GM23338 (cell line): Measurements from ENCODE around the gene MAP2K7. TPM values are rescaled to one million over a fixed set of nuclear protein-coding genes. Genes with fewer than 3 reads are reported as not detected.
A peak's percentile ranks its signal among the peaks of the same experiment; 100 is the strongest.

Source experiments
- ATAC-seq: fragments of 200-7000 bp; cut with Tn5 transposase; 3 replicates; pipeline ENCODE4 v1.9.1; 2020
- DNase-seq: peaks from one replicate; pipeline ENCODE4 v3.0.0-alpha.2; 2015; ENCODE audit warnings: low spot score
- H2AFZ ChIP-seq: fragments of 200-600 bp; sonication (generic); 2 replicates; pipeline ENCODE4 v1.8.0; 2016; ENCODE audit warnings: antibody characterized with exemption, mild to moderate bottlenecking, moderate library complexity
- H3F3A ChIP-seq: fragments of 200-600 bp; sonication (generic); replicated peaks from 2 replicates; pipeline ENCODE4 v1.8.0; 2017; ENCODE audit warnings: antibody characterized with exemption, mixed run types, low read depth
- H3K27ac ChIP-seq: fragments of 200-600 bp; sonication (generic); 2 replicates; pipeline ENCODE4 v1.6.1; 2016; ENCODE audit warnings: low read depth
- H3K27me3 ChIP-seq: fragments of 200-600 bp; sonication (generic); 2 replicates; pipeline ENCODE4 v1.8.0; 2016; ENCODE audit warnings: mild to moderate bottlenecking, mixed run types, moderate library complexity; ENCODE audit not compliant: insufficient read depth
- H3K36me3 ChIP-seq: fragments of 200-600 bp; sonication (generic); 2 replicates; pipeline ENCODE4 v1.8.0; 2016; ENCODE audit warnings: mild to moderate bottlenecking; ENCODE audit not compliant: insufficient read depth
- H3K4me1 ChIP-seq: fragments of 200-600 bp; sonication (generic); 2 replicates; pipeline ENCODE4 v1.8.0; 2016; ENCODE audit warnings: mild to moderate bottlenecking, moderate library complexity; ENCODE audit not compliant: insufficient read depth
- H3K4me2 ChIP-seq: fragments of 200-600 bp; sonication (generic); 2 replicates; pipeline ENCODE4 v1.7.1; 2017; ENCODE audit warnings: mixed run types
- H3K4me3 ChIP-seq: fragments of 200-600 bp; sonication (generic); 2 replicates; pipeline ENCODE4 v1.6.1; 2016; ENCODE audit warnings: mixed run types
- H3K79me2 ChIP-seq: fragments of 200-600 bp; sonication (generic); replicated peaks from 2 replicates; pipeline ENCODE4 v1.8.0; 2017; ENCODE audit warnings: mild to moderate bottlenecking; ENCODE audit not compliant: insufficient read depth
- H3K9me2 ChIP-seq: fragments of 200-600 bp; sonication (generic); 2 replicates; pipeline ENCODE4 v1.8.0; 2017; ENCODE audit not compliant: insufficient read depth
- H4K20me1 ChIP-seq: fragments of 200-600 bp; sonication (generic); replicated peaks from 2 replicates; pipeline ENCODE4 v1.8.0; 2017; ENCODE audit warnings: mild to moderate bottlenecking; ENCODE audit not compliant: insufficient read depth
- H3K27ac Mint-ChIP-seq: 2 replicates; pipeline ENCODE4 v1.8.0; 2020; ENCODE audit warnings: inconsistent platforms, mild to moderate bottlenecking, moderate library complexity, mixed read lengths
- H3K27me3 Mint-ChIP-seq: 3 replicates; pipeline ENCODE4 v1.8.0; 2022; ENCODE audit warnings: low read depth, mild to moderate bottlenecking, moderate library complexity, mixed read lengths, inconsistent platforms; ENCODE audit not compliant: insufficient read depth, poor library complexity
- H3K36me3 Mint-ChIP-seq: 3 replicates; pipeline ENCODE4 v1.8.0; 2021; ENCODE audit warnings: low read depth, mild to moderate bottlenecking, inconsistent platforms, moderate library complexity, mixed read lengths
- H3K4me1 Mint-ChIP-seq: 3 replicates; pipeline ENCODE4 v1.8.0; 2020; ENCODE audit warnings: mild to moderate bottlenecking, inconsistent platforms, mixed read lengths
- H3K4me3 Mint-ChIP-seq: 3 replicates; pipeline ENCODE4 v1.8.0; 2021; ENCODE audit warnings: moderate library complexity, mild to moderate bottlenecking, inconsistent platforms, mixed read lengths
- H3K9me3 Mint-ChIP-seq: 3 replicates; pipeline ENCODE4 v1.8.0; 2020; ENCODE audit warnings: moderate library complexity, mild to moderate bottlenecking, inconsistent platforms, mixed read lengths
- EZH2 ChIP-seq: fragments of 200-600 bp; sonication (generic); IDR thresholded peaks from one replicate; pipeline ENCODE4 v1.8.0; 2017; ENCODE audit warnings: antibody characterized with exemption, mild to moderate bottlenecking, low read depth; ENCODE audit not compliant: unreplicated experiment
- EZH2phosphoT487 ChIP-seq: fragments of 200-600 bp; sonication (generic); IDR thresholded peaks from one replicate; pipeline ENCODE4 v1.8.1; 2018; ENCODE audit warnings: antibody characterized with exemption; ENCODE audit not compliant: unreplicated experiment
- JUNB ChIP-seq: IDR thresholded peaks from one replicate; pipeline ENCODE4 v1.6.1; 2016; ENCODE audit warnings: antibody characterized with exemption; ENCODE audit not compliant: unreplicated experiment
- NANOG ChIP-seq: IDR thresholded peaks from 2 replicates; pipeline ENCODE4 v1.6.1; 2016; ENCODE audit warnings: antibody characterized with exemption, borderline replicate concordance
- POLR2AphosphoS5 ChIP-seq: IDR thresholded peaks from 2 replicates; pipeline ENCODE4 v1.6.1; 2016; ENCODE audit warnings: antibody characterized with exemption, low read depth
- ZNF114 ChIP-seq: fragments of 250-450 bp; sonication (Bioruptor Pico); IDR thresholded peaks from 2 replicates; pipeline ENCODE4 v1.5.0; 2020; ENCODE audit warnings: mild to moderate bottlenecking, moderate library complexity
- ZNF331 ChIP-seq: fragments of 250-450 bp; sonication (Bioruptor Pico); IDR thresholded peaks from 2 replicates; pipeline ENCODE4 v1.5.0; 2020; ENCODE audit warnings: low read depth, mild to moderate bottlenecking, moderate library complexity
- polyA plus RNA-seq: library from polyadenylated mRNA; unstranded; fragments of >200 nt; fragmentation: Nextera tagmentation; extraction: Ambion mirVana; gene quantifications from 2 replicates; pipeline ENCODE4 v1.2.1, GENCODE V29; 2016
- total RNA-seq: library from RNA; depleted of rRNA; stranded (reverse); fragments of >200 nt; shearing (Covaris generic); gene quantifications from 2 replicates; pipeline ENCODE4 v1.2.3, GENCODE V29; 2014
- TF ChIP-seq, protein P1 (sequence below): IDR thresholded peaks from 2 replicates; pipeline ENCODE4 v1.6.1; 2016; ENCODE audit warnings: antibody characterized with exemption
- TF ChIP-seq, protein P2 (sequence below): fragments of 250-450 bp; sonication (Bioruptor Pico); IDR thresholded peaks from 2 replicates; pipeline ENCODE4 v1.5.0; 2020; ENCODE audit warnings: mild to moderate bottlenecking, moderate library complexity
- TF ChIP-seq, protein P3 (sequence below), 2 experiments: fragments of 200-600 bp in 1 of 2; sonication (generic) in 1 of 2; conservative IDR thresholded peaks; 2 replicates each; pipeline versions ENCODE4 v1.5.1 to v1.6.1; 2016 to 2017; ENCODE audit warnings: antibody characterized with exemption in 2 of 2, low read depth in 2 of 2, mild to moderate bottlenecking in 2 of 2, moderate library complexity in 1 of 2

MAP2K7 gene
- total and polyA plus RNA-seq, 2 experiments from 2014 or later = 11.3 to 22.6 TPM

DNA sequence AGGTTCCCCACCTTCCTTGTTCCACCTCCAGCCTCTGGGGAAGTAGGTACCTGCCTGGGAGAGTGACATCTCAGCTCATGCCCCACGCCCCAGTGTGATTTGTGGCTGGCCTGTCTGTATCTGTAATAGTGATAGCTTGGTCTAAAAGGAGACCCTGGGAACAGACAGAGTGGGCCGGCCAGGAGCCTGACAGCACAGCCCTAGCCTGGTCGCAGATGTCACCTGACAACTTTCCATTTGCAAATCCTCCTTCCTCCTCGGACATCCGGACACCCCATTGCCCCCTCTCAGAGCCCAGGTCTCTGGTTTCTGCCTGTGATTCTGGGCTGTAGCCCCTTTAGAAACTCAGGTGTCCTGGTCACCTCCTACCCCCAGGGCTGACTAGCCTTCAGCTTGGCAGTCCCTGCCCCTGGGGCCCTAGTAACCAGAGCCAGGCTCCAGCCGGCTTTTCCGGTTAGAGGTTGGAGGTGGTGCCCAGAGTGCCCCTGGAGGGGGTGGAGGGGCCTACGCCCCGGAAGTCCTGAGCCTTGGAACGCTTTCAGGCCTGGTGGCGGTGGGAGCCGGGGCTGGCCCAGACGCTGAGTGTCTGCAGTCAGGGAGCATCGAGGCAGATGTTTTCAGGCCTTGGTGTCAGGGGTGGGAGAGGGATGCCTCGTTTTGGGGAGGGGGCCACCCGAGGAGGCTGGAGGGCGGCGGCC is 8.9 kb upstream of the MAP2K7 start:
- Histone ChIP-seq H3K4me3 (no peak overlapping the region), H3K27me3 (no peaks in the 10 kb centered on the region), H3K4me1 (0 out of 2 replicates have a peak, but pooled peaks cover 3% of the 10 kb centered on the region), H3K79me2 (no peaks in the 10 kb centered on the region), H3K4me2 (no peak overlapping the region), H3F3A (no peaks in the 10 kb centered on the region), H3K9me2 (no peaks in the 10 kb centered on the region), H4K20me1 (no peaks in the 10 kb centered on the region; the same call in 1 of the 2 replicates), H2AFZ (no peak overlapping the region), H3K36me3 (no peaks in the 10 kb centered on the region), H3K27ac (no peak overlapping the region)
- ATAC-seq (peak; percentile 87), DNase-seq (peak; percentile 59)
- Mint-ChIP-seq H3K27ac (no peak overlapping the region), H3K27me3 (peaks cover 6% of the 10 kb centered on the region), H3K9me3 (no peaks in the 10 kb centered on the region), H3K4me1 (peaks cover 5% of the 10 kb centered on the region), H3K4me3 (no peak overlapping the region), H3K36me3 (peaks cover 8% of the 10 kb centered on the region; the same call in 2 of the 3 replicates)
- TF ChIP-seq JUNB (no peak), EZH2 (no peak), EZH2phosphoT487 (no peak), ZNF114 (CRISPR knock-in tag) (no peak), POLR2AphosphoS5 (no peak), ZNF331 (CRISPR knock-in tag) (no peak), NANOG (no peak)
- TF ChIP-seq, protein P1, sequence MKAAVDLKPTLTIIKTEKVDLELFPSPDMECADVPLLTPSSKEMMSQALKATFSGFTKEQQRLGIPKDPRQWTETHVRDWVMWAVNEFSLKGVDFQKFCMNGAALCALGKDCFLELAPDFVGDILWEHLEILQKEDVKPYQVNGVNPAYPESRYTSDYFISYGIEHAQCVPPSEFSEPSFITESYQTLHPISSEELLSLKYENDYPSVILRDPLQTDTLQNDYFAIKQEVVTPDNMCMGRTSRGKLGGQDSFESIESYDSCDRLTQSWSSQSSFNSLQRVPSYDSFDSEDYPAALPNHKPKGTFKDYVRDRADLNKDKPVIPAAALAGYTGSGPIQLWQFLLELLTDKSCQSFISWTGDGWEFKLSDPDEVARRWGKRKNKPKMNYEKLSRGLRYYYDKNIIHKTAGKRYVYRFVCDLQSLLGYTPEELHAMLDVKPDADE = no peak
- TF ChIP-seq, protein P2, sequence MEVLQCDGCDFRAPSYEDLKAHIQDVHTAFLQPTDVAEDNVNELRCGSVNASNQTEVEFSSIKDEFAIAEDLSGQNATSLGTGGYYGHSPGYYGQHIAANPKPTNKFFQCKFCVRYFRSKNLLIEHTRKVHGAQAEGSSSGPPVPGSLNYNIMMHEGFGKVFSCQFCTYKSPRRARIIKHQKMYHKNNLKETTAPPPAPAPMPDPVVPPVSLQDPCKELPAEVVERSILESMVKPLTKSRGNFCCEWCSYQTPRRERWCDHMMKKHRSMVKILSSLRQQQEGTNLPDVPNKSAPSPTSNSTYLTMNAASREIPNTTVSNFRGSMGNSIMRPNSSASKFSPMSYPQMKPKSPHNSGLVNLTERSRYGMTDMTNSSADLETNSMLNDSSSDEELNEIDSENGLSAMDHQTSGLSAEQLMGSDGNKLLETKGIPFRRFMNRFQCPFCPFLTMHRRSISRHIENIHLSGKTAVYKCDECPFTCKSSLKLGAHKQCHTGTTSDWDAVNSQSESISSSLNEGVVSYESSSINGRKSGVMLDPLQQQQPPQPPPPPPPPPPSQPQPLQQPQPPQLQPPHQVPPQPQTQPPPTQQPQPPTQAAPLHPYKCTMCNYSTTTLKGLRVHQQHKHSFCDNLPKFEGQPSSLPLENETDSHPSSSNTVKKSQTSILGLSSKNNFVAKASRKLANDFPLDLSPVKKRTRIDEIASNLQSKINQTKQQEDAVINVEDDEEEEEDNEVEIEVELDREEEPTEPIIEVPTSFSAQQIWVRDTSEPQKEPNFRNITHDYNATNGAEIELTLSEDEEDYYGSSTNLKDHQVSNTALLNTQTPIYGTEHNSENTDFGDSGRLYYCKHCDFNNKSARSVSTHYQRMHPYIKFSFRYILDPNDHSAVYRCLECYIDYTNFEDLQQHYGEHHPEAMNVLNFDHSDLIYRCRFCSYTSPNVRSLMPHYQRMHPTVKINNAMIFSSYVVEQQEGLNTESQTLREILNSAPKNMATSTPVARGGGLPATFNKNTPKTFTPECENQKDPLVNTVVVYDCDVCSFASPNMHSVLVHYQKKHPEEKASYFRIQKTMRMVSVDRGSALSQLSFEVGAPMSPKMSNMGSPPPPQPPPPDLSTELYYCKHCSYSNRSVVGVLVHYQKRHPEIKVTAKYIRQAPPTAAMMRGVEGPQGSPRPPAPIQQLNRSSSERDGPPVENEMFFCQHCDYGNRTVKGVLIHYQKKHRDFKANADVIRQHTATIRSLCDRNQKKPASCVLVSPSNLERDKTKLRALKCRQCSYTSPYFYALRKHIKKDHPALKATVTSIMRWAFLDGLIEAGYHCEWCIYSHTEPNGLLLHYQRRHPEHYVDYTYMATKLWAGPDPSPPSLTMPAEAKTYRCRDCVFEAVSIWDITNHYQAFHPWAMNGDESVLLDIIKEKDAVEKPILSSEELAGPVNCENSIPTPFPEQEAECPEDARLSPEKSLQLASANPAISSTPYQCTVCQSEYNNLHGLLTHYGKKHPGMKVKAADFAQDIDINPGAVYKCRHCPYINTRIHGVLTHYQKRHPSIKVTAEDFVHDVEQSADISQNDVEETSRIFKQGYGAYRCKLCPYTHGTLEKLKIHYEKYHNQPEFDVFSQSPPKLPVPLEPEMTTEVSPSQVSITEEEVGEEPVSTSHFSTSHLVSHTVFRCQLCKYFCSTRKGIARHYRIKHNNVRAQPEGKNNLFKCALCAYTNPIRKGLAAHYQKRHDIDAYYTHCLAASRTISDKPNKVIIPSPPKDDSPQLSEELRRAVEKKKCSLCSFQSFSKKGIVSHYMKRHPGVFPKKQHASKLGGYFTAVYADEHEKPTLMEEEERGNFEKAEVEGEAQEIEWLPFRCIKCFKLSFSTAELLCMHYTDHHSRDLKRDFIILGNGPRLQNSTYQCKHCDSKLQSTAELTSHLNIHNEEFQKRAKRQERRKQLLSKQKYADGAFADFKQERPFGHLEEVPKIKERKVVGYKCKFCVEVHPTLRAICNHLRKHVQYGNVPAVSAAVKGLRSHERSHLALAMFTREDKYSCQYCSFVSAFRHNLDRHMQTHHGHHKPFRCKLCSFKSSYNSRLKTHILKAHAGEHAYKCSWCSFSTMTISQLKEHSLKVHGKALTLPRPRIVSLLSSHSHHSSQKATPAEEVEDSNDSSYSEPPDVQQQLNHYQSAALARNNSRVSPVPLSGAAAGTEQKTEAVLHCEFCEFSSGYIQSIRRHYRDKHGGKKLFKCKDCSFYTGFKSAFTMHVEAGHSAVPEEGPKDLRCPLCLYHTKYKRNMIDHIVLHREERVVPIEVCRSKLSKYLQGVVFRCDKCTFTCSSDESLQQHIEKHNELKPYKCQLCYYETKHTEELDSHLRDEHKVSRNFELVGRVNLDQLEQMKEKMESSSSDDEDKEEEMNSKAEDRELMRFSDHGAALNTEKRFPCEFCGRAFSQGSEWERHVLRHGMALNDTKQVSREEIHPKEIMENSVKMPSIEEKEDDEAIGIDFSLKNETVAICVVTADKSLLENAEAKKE (CRISPR knock-in tag) = no peak
- TF ChIP-seq, protein P3, sequence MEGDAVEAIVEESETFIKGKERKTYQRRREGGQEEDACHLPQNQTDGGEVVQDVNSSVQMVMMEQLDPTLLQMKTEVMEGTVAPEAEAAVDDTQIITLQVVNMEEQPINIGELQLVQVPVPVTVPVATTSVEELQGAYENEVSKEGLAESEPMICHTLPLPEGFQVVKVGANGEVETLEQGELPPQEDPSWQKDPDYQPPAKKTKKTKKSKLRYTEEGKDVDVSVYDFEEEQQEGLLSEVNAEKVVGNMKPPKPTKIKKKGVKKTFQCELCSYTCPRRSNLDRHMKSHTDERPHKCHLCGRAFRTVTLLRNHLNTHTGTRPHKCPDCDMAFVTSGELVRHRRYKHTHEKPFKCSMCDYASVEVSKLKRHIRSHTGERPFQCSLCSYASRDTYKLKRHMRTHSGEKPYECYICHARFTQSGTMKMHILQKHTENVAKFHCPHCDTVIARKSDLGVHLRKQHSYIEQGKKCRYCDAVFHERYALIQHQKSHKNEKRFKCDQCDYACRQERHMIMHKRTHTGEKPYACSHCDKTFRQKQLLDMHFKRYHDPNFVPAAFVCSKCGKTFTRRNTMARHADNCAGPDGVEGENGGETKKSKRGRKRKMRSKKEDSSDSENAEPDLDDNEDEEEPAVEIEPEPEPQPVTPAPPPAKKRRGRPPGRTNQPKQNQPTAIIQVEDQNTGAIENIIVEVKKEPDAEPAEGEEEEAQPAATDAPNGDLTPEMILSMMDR (conservative IDR thresholded peaks at IDR 0.05; ENCODE audit: low read depth in 2 of 2) = no peak
